HEK293T (cell line): Measurements from ENCODE around the gene FAM174B.

Experiments used
- CTCF ChIA-PET: fragments of 350-600 bp; formaldehyde crosslinking; extraction: SDS; loops from one replicate; lab custom pipeline; 2021; ENCODE audit warnings: antibody characterized with exemption, inconsistent platforms; lab: Yijun Ruan, JAX
- POLR2A ChIA-PET: fragments of 350-600 bp; formaldehyde crosslinking; extraction: SDS; loops from one replicate; lab custom pipeline; 2020; ENCODE audit warnings: antibody characterized with exemption, inconsistent platforms; lab: Yijun Ruan, JAX
- DNase-seq: peaks from one replicate; pipeline ENCODE4 v3.0.0; 2012; ENCODE audit warnings: mixed read lengths; ENCODE audit errors: extremely low spot score
- ARNT ChIP-seq: fragments of 450-650 bp; IDR thresholded peaks from 2 replicates; pipeline ENCODE4 v1.6.1; 2017; ENCODE audit warnings: mild to moderate bottlenecking
- BHLHE40 ChIP-seq: fragments of 450-650 bp; IDR thresholded peaks from 2 replicates; pipeline ENCODE4 v1.6.1; 2016; ENCODE audit warnings: mild to moderate bottlenecking, moderate library complexity, borderline replicate concordance
- CTBP1 ChIP-seq: fragments of 450-650 bp; IDR thresholded peaks from 2 replicates; pipeline ENCODE4 v1.6.1; 2016; ENCODE audit warnings: borderline replicate concordance
- ELF4 ChIP-seq: fragments of 450-650 bp; IDR thresholded peaks from 2 replicates; pipeline ENCODE4 v1.6.1; 2017; ENCODE audit warnings: antibody characterized with exemption
- FOXA1 ChIP-seq: fragments of 450-650 bp; IDR thresholded peaks from 2 replicates; pipeline ENCODE4 v1.6.1; 2016; ENCODE audit warnings: mild to moderate bottlenecking
- FOXK2 ChIP-seq: fragments of 450-650 bp; IDR thresholded peaks from 2 replicates; pipeline ENCODE4 v1.6.1; 2016; ENCODE audit warnings: mild to moderate bottlenecking
- FOXM1 ChIP-seq: fragments of 450-650 bp; IDR thresholded peaks from 2 replicates; pipeline ENCODE4 v1.6.1; 2017; ENCODE audit warnings: mild to moderate bottlenecking, borderline replicate concordance
- HDGF ChIP-seq: fragments of 450-650 bp; IDR thresholded peaks from 2 replicates; pipeline ENCODE4 v1.6.1; 2017; ENCODE audit warnings: antibody characterized with exemption, borderline replicate concordance
- L3MBTL2 ChIP-seq: fragments of 450-650 bp; conservative IDR thresholded peaks from 2 replicates; pipeline ENCODE4 v1.6.1; 2016; ENCODE audit warnings: mild to moderate bottlenecking
- LEF1 ChIP-seq: fragments of 450-650 bp; IDR thresholded peaks from 2 replicates; pipeline ENCODE4 v1.6.1; 2017; ENCODE audit warnings: mild to moderate bottlenecking, borderline replicate concordance
- NFRKB ChIP-seq: fragments of 450-650 bp; IDR thresholded peaks from 2 replicates; pipeline ENCODE4 v1.6.1; 2016; ENCODE audit warnings: mild to moderate bottlenecking, moderate library complexity
- PKNOX1 ChIP-seq: fragments of 450-650 bp; IDR thresholded peaks from 2 replicates; pipeline ENCODE4 v1.6.1; 2016
- SP1 ChIP-seq: fragments of 450-650 bp; IDR thresholded peaks from 2 replicates; pipeline ENCODE4 v1.6.1; 2017
- SUZ12 ChIP-seq: fragments of 450-650 bp; IDR thresholded peaks from 2 replicates; pipeline ENCODE4 v1.6.1; 2016; ENCODE audit warnings: mild to moderate bottlenecking
- TARDBP ChIP-seq: fragments of 450-650 bp; IDR thresholded peaks from 2 replicates; pipeline ENCODE4 v1.6.1; 2016
- ZNF384 ChIP-seq: fragments of 450-650 bp; IDR thresholded peaks from 2 replicates; pipeline ENCODE4 v1.6.1; 2016

The FAM174B gene

GRCh38 chr15:92683511-92683834 is 27.9 kb upstream of the FAM174B start:
- no peak for TF ChIP-seq HDGF
- no peak for TF ChIP-seq FOXM1
- no peak for TF ChIP-seq PKNOX1
- TF ChIP-seq FOXA1: no peak
- no peak for TF ChIP-seq ARNT
- no peak for TF ChIP-seq SP1
- TF ChIP-seq ELF4: no peak
- no peak for DNase-seq
- ChIA-PET POLR2A (no interaction called here), CTCF (interaction anchor here (1.5 kb wide), 1 partner anchor 162 kb away, joined by 3 read pairs; no protein-coding TSS in a partner anchor)

GRCh38 chr15:92682741-92683510 is 27.4 kb upstream of the FAM174B start:
- ChIA-PET CTCF (interaction anchor here (1.0 to 1.5 kb wide), 2 partner anchors 66 to 161 kb away, joined by 3 to 5 read pairs; no protein-coding TSS in a partner anchor), POLR2A (no interaction called here)
- DNase-seq: no peak
- TF ChIP-seq FOXK2: no peak
- TF ChIP-seq ARNT: no peak
- no peak for TF ChIP-seq FOXM1
- TF ChIP-seq LEF1: no peak
- TF ChIP-seq NFRKB: no peak
- no peak for TF ChIP-seq CTBP1
- no peak for TF ChIP-seq ZNF384
- no peak for TF ChIP-seq SP1
- TF ChIP-seq HDGF: no peak
- no peak for TF ChIP-seq SUZ12
- TF ChIP-seq TARDBP: no peak
- no peak for TF ChIP-seq FOXA1
- no peak for TF ChIP-seq ELF4
- no peak for TF ChIP-seq BHLHE40
- no peak for TF ChIP-seq PKNOX1
- TF ChIP-seq L3MBTL2: no peak

DNA sequence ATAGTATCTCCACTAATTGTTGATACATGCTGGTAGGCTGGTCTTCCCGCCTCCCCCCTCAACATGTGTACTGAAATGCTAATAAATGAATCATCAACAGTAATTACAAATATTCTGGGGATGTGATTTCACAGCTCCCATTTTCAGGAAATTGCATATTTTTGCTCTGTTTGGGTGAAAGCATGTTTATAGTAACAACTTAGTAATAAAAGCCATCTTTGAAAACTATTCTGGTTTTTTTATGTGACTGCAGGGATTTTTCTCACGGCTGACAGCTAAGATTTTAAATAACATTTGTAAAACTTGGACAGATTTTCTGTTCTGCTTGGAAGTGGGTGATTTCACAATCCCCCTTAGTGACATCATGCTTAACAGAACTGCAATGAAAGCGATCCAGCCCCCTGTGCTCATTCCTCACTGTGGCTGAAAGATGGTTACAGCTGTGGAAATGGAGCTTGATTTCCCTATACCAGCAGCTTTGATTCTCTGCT is 25.6 kb upstream of the FAM174B start:
- ChIA-PET POLR2A (interaction anchor here (1.3 kb wide), 1 partner anchor 17 kb away, joined by 4 read pairs; no protein-coding TSS in a partner anchor), CTCF (interaction anchor here (0.6 to 1.7 kb wide), 4 partner anchors 15 to 34 kb away, joined by 3 read pairs; no protein-coding TSS in a partner anchor)
- no peak for DNase-seq
- no peak for TF ChIP-seq HDGF
- no peak for TF ChIP-seq FOXA1
- TF ChIP-seq SP1: no peak
- no peak for TF ChIP-seq ZNF384
- no peak for TF ChIP-seq ELF4
- TF ChIP-seq FOXM1: no peak
- TF ChIP-seq LEF1: no peak
- no peak for TF ChIP-seq L3MBTL2
- TF ChIP-seq SUZ12: no peak
- TF ChIP-seq ARNT: no peak
- no peak for TF ChIP-seq TARDBP
- TF ChIP-seq NFRKB: no peak
- no peak for TF ChIP-seq CTBP1
- no peak for TF ChIP-seq BHLHE40
- no peak for TF ChIP-seq FOXK2
- no peak for TF ChIP-seq PKNOX1

GRCh38 chr15:92677999-92678398 is 22.4 kb upstream of the FAM174B start:
- no peak for DNase-seq
- TF ChIP-seq ZNF384 (no peak), LEF1 (no peak), FOXA1 (no peak), NFRKB (no peak), ELF4 (no peak), L3MBTL2 (no peak), TARDBP (no peak), FOXM1 (no peak), BHLHE40 (no peak), PKNOX1 (no peak), ARNT (no peak), HDGF (no peak), FOXK2 (no peak)
- POLR2A ChIA-PET: no interaction called here
- CTCF ChIA-PET: interaction anchor here (0.6 kb wide), 1 partner anchor 90 kb away, joined by 3 read pairs; no protein-coding TSS in a partner anchor

DNA sequence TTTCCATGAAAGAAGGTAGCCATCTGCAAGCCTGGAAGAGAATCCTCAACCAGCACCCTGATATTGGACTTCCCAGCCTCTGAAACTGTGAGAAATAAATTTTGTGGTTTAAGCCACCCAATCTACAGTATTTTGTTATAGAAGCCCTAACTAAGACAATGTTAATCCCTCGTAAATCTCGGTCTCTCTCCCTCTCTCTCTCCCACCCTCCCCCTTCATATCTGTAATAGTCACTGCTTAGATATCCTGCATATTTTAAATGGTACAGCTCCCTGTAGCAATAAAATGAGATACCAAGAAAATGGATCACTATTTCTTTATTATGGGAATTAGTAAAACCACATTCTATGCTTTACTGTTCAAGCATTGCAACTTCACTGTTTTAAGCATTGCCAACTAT is 21.0 kb upstream of the FAM174B start:
- CTCF ChIA-PET: interaction anchor here (0.7 kb wide), 1 partner anchor 9 kb away, joined by 3 read pairs; no protein-coding TSS in a partner anchor
- POLR2A ChIA-PET: interaction anchor here (0.8 kb wide), 1 partner anchor 9 kb away, joined by 3 read pairs; no protein-coding TSS in a partner anchor
- DNase-seq: no peak
- TF ChIP-seq BHLHE40 (no peak), SP1 (no peak), TARDBP (no peak), CTBP1 (no peak), ARNT (no peak), ELF4 (no peak), NFRKB (no peak), FOXM1 (no peak)
